ENCODE data around the gene FBXW11. TPM values are rescaled to one million over a fixed set of nuclear protein-coding genes. Genes with fewer than 3 reads are reported as not detected.

FBXW11 gene
- total RNA-seq, 1 experiment from 2014 or later: 52.2 TPM

Other genes starting within 250 kb of the FBXW11 start
- gene SMIM23, start 220.8 kb downstream of the FBXW11 start, total RNA-seq (2021): not detected in 3 replicates
- gene STK10, start 181.6 kb upstream of the FBXW11 start, total RNA-seq (2021): 13.1 to 20.5 TPM (median 15.0 TPM) in 3 replicates
- gene EFCAB9, start 187.5 kb upstream of the FBXW11 start, total RNA-seq (2021): not detected in 3 replicates